Measurements from ENCODE around the gene SIPA1.
A peak's percentile ranks its signal among the peaks of the same experiment; 100 is the strongest.

Gene SIPA1

DNA sequence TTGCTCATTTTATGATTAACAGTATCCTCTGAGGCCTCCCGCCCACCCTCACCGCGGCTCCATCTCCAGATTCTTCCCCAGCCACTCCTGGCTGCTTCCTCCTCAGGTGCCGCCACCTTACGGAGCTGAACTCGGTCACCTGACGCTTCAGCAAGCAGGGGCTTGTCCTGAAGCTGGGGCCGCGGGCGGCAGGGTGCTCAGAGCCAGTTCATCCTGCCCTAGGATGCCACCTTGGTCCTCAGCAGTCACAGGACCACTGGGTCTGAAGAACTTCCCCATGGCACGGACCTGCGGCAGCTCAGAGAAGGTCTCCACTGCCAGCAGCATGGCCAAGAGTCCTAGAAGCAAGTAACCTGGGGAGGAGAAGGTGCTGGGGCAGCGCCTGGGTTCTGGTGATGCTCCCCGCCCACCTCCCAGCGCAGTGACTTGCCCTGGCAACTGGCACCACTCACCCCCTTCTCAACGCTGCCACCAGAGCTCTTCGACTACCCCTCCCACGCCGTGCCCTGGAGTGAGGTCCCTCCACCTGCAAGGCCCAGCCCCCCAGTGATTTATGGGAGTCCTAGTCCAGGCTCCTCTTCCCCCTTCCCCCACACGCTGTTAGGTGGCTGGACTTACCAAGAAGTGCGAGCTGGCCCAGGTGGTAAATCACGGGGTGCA, 44.9 kb upstream of the SIPA1 start:
- TF ChIP-seq, protein P1, sequence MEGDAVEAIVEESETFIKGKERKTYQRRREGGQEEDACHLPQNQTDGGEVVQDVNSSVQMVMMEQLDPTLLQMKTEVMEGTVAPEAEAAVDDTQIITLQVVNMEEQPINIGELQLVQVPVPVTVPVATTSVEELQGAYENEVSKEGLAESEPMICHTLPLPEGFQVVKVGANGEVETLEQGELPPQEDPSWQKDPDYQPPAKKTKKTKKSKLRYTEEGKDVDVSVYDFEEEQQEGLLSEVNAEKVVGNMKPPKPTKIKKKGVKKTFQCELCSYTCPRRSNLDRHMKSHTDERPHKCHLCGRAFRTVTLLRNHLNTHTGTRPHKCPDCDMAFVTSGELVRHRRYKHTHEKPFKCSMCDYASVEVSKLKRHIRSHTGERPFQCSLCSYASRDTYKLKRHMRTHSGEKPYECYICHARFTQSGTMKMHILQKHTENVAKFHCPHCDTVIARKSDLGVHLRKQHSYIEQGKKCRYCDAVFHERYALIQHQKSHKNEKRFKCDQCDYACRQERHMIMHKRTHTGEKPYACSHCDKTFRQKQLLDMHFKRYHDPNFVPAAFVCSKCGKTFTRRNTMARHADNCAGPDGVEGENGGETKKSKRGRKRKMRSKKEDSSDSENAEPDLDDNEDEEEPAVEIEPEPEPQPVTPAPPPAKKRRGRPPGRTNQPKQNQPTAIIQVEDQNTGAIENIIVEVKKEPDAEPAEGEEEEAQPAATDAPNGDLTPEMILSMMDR (IDR thresholded peaks at IDR 0.05; ENCODE audit: control extremely low read depth, extremely low read depth, low read depth, missing control alignments), result no peak
- ChIA-PET CTCF (interaction anchor here (0.9 to 24.8 kb wide), 12 partner anchors 7 to 241 kb away, joined by 3 to 351 read pairs (median 6); partner anchors contain the start of genes EHBP1L1, FAM89B, KCNK7 and MAP3K11), POLR2A (no interaction called here)
- DNase-seq (ENCODE audit: extremely low spot score), result no peak

DNA sequence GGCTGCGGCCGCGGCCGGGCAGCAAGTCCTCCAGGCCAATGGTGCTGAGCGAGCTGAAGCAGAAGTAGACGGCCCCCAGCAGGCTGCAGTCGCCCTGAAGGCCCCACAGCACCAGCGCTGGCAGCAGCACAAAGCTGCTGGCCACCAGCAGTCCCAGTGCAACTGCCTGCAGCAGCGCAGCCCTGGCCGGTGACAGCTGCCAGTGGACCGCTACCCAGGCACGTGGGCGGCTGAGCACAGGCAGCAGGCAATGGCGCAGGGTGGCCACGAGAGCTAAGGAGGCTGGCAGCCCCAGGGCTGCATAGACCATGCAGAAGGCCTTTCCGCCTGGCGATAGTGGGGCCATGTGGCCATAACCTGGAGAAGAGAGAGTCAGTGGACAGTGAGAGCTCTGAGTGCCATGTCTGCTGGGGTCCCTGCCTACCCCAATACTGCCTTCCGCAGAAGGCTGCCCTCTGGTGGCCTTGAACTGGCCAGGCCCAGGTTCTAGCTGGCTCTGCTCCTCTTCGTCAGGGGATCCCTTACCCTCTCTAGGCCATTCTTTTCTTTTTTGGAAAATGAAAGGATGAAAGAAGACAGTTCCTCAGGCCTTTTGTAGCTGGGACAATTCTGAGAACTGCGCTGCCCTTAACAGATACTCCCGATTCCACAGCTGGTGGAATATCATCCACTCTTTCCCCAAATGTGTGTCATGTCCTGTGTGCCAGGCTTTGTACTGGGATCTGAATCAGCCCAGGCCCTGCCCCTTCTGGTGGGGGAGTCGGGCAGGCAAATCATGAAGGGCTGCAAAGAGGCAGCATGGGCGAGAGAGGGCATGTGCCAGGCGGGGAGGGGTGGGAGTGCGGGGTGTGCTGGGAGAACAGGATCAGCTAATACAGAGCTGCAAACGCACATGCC, 44.1 kb upstream of the SIPA1 start:
- TF ChIP-seq, protein P1 (IDR thresholded peaks at IDR 0.05; ENCODE audit: control extremely low read depth, extremely low read depth, low read depth, missing control alignments), result peak; percentile 76
- DNase-seq (ENCODE audit: extremely low spot score), result peak; percentile 70
- POLR2A ChIA-PET, result no interaction called here
- CTCF ChIA-PET, result interaction anchor here (0.9 to 24.8 kb wide), 15 partner anchors 8 to 240 kb away, joined by 3 to 351 read pairs (median 6); partner anchors contain the start of genes EHBP1L1, FAM89B, KCNK7 and MAP3K11

DNA sequence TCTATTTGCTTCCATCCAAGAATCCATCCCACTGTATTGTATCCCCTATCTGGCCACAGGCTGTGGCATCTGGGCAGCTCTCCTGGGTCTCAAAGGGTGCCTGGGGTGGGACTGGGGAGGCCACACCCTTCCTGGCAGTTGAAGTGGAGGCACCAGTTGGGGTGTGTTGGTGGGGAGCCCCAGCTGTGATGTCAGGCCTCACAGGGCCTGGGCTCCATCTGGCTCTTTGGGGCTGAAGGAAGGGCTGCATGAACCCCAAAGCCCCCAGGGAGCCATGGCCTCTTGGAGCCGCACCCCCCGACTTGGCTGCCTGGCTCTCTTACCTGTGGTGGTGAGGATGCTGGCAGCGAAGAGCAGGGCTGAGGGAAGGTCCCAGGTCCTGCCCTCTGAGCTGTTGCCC, 42.8 kb upstream of the SIPA1 start:
- ChIA-PET POLR2A (no interaction called here), CTCF (interaction anchor here (1.4 to 24.8 kb wide), 4 partner anchors 8 to 54 kb away, joined by 6 to 351 read pairs (median 196); partner anchors contain the start of genes EHBP1L1, KCNK7, MAP3K11 and PCNX3)
- DNase-seq (ENCODE audit: extremely low spot score), result no peak
- TF ChIP-seq, protein P1 (IDR thresholded peaks at IDR 0.05; ENCODE audit: control extremely low read depth, extremely low read depth, low read depth, missing control alignments), result no peak

GRCh38 chr11:65595543-65596281, 42.2 kb upstream of the SIPA1 start, which contains the start of gene KCNK7:
Gene KCNK7, minus strand, starts transcription at chr11:65595800. Its CDS starts 28 bp downstream, at chr11:65595772.
- DNase-seq (ENCODE audit: extremely low spot score), result peak; percentile 31
- TF ChIP-seq, protein P1 (IDR thresholded peaks at IDR 0.05; ENCODE audit: control extremely low read depth, extremely low read depth, low read depth, missing control alignments), result no peak
- CTCF ChIA-PET, result interaction anchor here (4.4 to 24.8 kb wide), 3 partner anchors 8 to 55 kb away, joined by 41 to 351 read pairs (median 351); partner anchors contain the start of genes EHBP1L1, KCNK7, MAP3K11 and PCNX3
- POLR2A ChIA-PET, result interaction anchor here (0.7 kb wide), 1 partner anchor 51 kb away, joined by 3 read pairs; no protein-coding TSS in a partner anchor

DNA sequence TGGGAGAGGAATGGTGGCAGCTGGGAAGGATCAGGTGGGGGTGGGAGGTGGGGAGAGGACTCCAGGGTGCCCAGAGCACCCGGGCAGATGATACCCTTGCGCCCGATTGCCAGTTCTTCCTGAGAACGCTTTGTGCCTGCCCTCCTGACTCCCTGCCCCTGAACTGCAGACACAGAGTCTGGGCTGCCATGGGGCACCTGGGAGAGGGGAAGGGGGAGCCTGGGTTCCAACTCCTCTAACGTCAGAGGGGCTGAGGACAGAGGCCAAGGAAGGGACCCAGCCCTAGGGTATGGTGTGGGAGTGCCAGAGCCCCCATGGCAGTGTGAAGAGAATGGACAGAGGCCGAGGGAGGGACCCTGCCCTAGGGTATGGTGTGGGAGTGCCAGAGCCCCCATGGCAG, 41.4 kb upstream of the SIPA1 start:
- TF ChIP-seq, protein P1 (IDR thresholded peaks at IDR 0.05; ENCODE audit: control extremely low read depth, extremely low read depth, low read depth, missing control alignments), result no peak
- no peak for DNase-seq (ENCODE audit: extremely low spot score)
- POLR2A ChIA-PET, result interaction anchor here (0.7 kb wide), 1 partner anchor 52 kb away, joined by 3 read pairs; no protein-coding TSS in a partner anchor
- CTCF ChIA-PET, result interaction anchor here (4.4 to 24.8 kb wide), 3 partner anchors 7 to 55 kb away, joined by 41 to 351 read pairs (median 351); partner anchors contain the start of genes EHBP1L1, KCNK7, MAP3K11 and PCNX3
